Measurements from ENCODE around the gene IGSF21.

- no peak for TF ChIP-seq POLR2A (IDR thresholded peaks at IDR 0.05)
- peak in 3 of 12 donors; percentile 17 to 29 (median 20) for TF ChIP-seq CTCF (IDR thresholded peaks at IDR 0.05)
Observed at GRCh38 chr1:18373882-18374493, 266.4 kb downstream of the IGSF21 start.
